ENCODE results near the gene ERVV-1. TPM values are rescaled to one million over a fixed set of nuclear protein-coding genes. Genes with fewer than 3 reads are reported as not detected.
"Not testable (repeated sequence)": the region's sequence is repeated elsewhere in the genome, so short reads cannot be mapped to it uniquely, and the experiment has no call there.

The ERVV-1 gene
- total and polyA plus RNA-seq, 2 of the 13 experiments (the other 11 are each of a cell fraction or from before 2014, with no cell fraction given) = not detected

GRCh38 chr19:52981329-52981728, 32.4 kb upstream of the ERVV-1 start (continued):
- no peak for TF ChIP-seq ZBTB4 (CRISPR knock-in tag; IDR thresholded peaks at IDR 0.05; ENCODE audit: borderline replicate concordance)
- no peak for TF ChIP-seq PHF20 (CRISPR knock-in tag; IDR thresholded peaks at IDR 0.05)
- TF ChIP-seq ZC3H4 (CRISPR knock-in tag; IDR thresholded peaks at IDR 0.05; ENCODE audit: borderline replicate concordance) = no peak
- TF ChIP-seq ZNF660 (CRISPR knock-in tag; IDR thresholded peaks at IDR 0.05; ENCODE audit: borderline replicate concordance, low read depth) = no peak
- no peak for TF ChIP-seq TCF12 (IDR thresholded peaks at IDR 0.05)
- TF ChIP-seq TCF12 (CRISPR knock-in tag; IDR thresholded peaks at IDR 0.05) = no peak

GRCh38 chr19:52983167-52983566, 30.6 kb upstream of the ERVV-1 start:
- DNase-seq (ENCODE audit: low spot score); H3K36me3 ChIP-seq (replicated peaks in 1 of 2; ENCODE audit: control insufficient read depth in 1 of 2, insufficient read depth in 2 of 2, low read length in 2 of 2); CTCF ChIA-PET (ENCODE audit: low intra/inter-chr PET ratio, low total read pairs); ATAC-seq; H3K9ac ChIP-seq (ENCODE audit: insufficient read depth, low read depth, low read length); intact Hi-C loops (cut with micrococcal nuclease; ENCODE audit: unreplicated experiment); H3K27me3 ChIP-seq (ENCODE audit: control insufficient read depth in 1 of 2, insufficient read depth in 2 of 2, low read length in 2 of 2); H3K27ac ChIP-seq (ENCODE audit: extremely low read length, insufficient read depth, low read length); FAIRE-seq; H3K4me3 ChIP-seq (replicated peaks in 1 of 3; ENCODE audit: insufficient read depth in 1 of 3, low read depth in 2 of 3, low read length in 3 of 3); H2AFZ ChIP-seq (ENCODE audit: low read length); in situ Hi-C loops (cut with HindIII; ENCODE audit: extremely low pct_ligation_motif_present, low pct_unique_long_range_greater_than_20kb); POLR2A ChIA-PET; BruUV-seq (replicated peaks); H3K79me2 ChIP-seq (ENCODE audit: insufficient read depth, low read length); H4K20me1 ChIP-seq (ENCODE audit: insufficient read depth, low read length); H3K4me2 ChIP-seq (ENCODE audit: low read depth, low read length); H3K4me1 ChIP-seq (ENCODE audit: insufficient read depth, low read length): not testable (repeated sequence)
- WGBS (ENCODE audit: low lambda C conversion rate) = 2% methylated on average over 3 of the region's 3 CpGs
- peaks cover 42% of the 10 kb centered on the region for H3K9me3 ChIP-seq (ENCODE audit: low read length)
